ENCODE measurements around the gene ZNF714.

DNA sequence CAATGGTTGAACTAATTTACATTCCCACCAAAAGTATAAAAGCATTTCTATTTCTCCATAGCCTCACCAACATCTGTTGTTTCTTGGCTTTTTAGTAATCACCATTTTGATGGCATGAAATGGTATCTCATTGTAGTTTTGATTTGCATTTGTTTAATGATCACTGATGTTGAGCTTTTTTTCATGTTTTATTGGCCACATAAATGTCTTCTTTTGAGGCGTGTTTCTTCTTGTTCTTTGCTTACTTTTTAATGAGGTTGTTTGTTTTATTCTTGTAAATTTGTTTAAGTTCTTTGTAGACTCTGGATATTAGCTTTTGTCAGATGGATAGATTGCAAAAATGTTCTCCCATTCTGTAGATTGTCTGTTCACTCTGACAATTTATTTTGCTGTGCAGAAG is 28.2 kb downstream of the ZNF714 start:
- TF ChIP-seq CEBPB (IDR thresholded peaks at IDR 0.05) (no peak), FOXM1 (IDR thresholded peaks at IDR 0.05; ENCODE audit: borderline replicate concordance, low read depth) (no peak), YY1 (IDR thresholded peaks at IDR 0.05; ENCODE audit: low read depth) (no peak), EP300 (IDR thresholded peaks at IDR 0.05; ENCODE audit: borderline replicate concordance) (no peak), TCF12 (IDR thresholded peaks at IDR 0.05; ENCODE audit: low read depth) (no peak), ZBTB7A (IDR thresholded peaks at IDR 0.05; ENCODE audit: low read depth) (no peak), NFIC (IDR thresholded peaks at IDR 0.05) (no peak), EGR1 (IDR thresholded peaks at IDR 0.05) (no peak), CREB1 (IDR thresholded peaks at IDR 0.05; ENCODE audit: low read depth) (no peak)
- TF ChIP-seq, protein P1, sequence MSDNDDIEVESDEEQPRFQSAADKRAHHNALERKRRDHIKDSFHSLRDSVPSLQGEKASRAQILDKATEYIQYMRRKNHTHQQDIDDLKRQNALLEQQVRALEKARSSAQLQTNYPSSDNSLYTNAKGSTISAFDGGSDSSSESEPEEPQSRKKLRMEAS (IDR thresholded peaks at IDR 0.05): no peak
- TF ChIP-seq, protein P2, sequence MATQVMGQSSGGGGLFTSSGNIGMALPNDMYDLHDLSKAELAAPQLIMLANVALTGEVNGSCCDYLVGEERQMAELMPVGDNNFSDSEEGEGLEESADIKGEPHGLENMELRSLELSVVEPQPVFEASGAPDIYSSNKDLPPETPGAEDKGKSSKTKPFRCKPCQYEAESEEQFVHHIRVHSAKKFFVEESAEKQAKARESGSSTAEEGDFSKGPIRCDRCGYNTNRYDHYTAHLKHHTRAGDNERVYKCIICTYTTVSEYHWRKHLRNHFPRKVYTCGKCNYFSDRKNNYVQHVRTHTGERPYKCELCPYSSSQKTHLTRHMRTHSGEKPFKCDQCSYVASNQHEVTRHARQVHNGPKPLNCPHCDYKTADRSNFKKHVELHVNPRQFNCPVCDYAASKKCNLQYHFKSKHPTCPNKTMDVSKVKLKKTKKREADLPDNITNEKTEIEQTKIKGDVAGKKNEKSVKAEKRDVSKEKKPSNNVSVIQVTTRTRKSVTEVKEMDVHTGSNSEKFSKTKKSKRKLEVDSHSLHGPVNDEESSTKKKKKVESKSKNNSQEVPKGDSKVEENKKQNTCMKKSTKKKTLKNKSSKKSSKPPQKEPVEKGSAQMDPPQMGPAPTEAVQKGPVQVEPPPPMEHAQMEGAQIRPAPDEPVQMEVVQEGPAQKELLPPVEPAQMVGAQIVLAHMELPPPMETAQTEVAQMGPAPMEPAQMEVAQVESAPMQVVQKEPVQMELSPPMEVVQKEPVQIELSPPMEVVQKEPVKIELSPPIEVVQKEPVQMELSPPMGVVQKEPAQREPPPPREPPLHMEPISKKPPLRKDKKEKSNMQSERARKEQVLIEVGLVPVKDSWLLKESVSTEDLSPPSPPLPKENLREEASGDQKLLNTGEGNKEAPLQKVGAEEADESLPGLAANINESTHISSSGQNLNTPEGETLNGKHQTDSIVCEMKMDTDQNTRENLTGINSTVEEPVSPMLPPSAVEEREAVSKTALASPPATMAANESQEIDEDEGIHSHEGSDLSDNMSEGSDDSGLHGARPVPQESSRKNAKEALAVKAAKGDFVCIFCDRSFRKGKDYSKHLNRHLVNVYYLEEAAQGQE (IDR thresholded peaks at IDR 0.05; ENCODE audit: low read depth): no peak
- TF ChIP-seq, protein P3, sequence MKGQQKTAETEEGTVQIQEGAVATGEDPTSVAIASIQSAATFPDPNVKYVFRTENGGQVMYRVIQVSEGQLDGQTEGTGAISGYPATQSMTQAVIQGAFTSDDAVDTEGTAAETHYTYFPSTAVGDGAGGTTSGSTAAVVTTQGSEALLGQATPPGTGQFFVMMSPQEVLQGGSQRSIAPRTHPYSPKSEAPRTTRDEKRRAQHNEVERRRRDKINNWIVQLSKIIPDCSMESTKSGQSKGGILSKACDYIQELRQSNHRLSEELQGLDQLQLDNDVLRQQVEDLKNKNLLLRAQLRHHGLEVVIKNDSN (IDR thresholded peaks at IDR 0.05): no peak
